Loucy (cell line): ENCODE results near the gene PALB2.

ENCODE experiments used
- H2AFZ ChIP-seq: fragments of 200-600 bp; sonication (generic); 2 replicates; pipeline ENCODE4 v1.6.0; 2016; ENCODE audit warnings: antibody characterized with exemption, mild to moderate bottlenecking, low read length, moderate library complexity
- H3F3A ChIP-seq: fragments of 200-600 bp; 2 replicates; pipeline ENCODE4 v1.6.0; 2016; ENCODE audit warnings: antibody characterized with exemption, low read depth, mild to moderate bottlenecking
- H3K27me3 ChIP-seq: fragments of 200-600 bp; sonication (generic); 2 replicates; pipeline ENCODE4 v1.6.1; 2014; ENCODE audit warnings: low read length, mild to moderate bottlenecking; ENCODE audit not compliant: insufficient read depth, poor library complexity, severe bottlenecking
- H3K36me3 ChIP-seq: fragments of 200-600 bp; sonication (generic); 2 replicates; pipeline ENCODE4 v1.6.1; 2016; ENCODE audit warnings: low read length; ENCODE audit not compliant: insufficient read depth
- H3K4me1 ChIP-seq: fragments of 200-600 bp; sonication (generic); 2 replicates; pipeline ENCODE4 v1.5.1; 2014; ENCODE audit warnings: low read length, mild to moderate bottlenecking; ENCODE audit not compliant: insufficient read depth, poor library complexity, severe bottlenecking
- H3K4me2 ChIP-seq: fragments of 200-600 bp; sonication (generic); 2 replicates; pipeline ENCODE4 v1.6.0; 2014; ENCODE audit warnings: antibody characterized with exemption, low read length, low read depth, mild to moderate bottlenecking; ENCODE audit not compliant: poor library complexity, severe bottlenecking
- H3K4me3 ChIP-seq: fragments of 200-600 bp; sonication (generic); 2 replicates; pipeline ENCODE4 v1.5.1; 2014; ENCODE audit warnings: low read length, mild to moderate bottlenecking, mixed read lengths; ENCODE audit not compliant: poor library complexity, severe bottlenecking
- H3K79me2 ChIP-seq: fragments of 200-600 bp; sonication (generic); 2 replicates; pipeline ENCODE4 v1.6.1; 2014; ENCODE audit warnings: low read length; ENCODE audit not compliant: insufficient read depth
- H3K9ac ChIP-seq: fragments of 200-600 bp; sonication (generic); 2 replicates; pipeline ENCODE4 v1.6.0; 2014; ENCODE audit warnings: mild to moderate bottlenecking, low read depth, low read length, moderate library complexity; ENCODE audit not compliant: poor library complexity, severe bottlenecking
- H3K9me2 ChIP-seq: fragments of 200-600 bp; sonication (generic); replicated peaks from 2 replicates; pipeline ENCODE4 v1.6.1; 2016; ENCODE audit warnings: low read depth, low read length, mixed read lengths
- H3K9me3 ChIP-seq: fragments of 200-600 bp; sonication (generic); 2 replicates; pipeline ENCODE4 v1.6.1; 2014; ENCODE audit warnings: mild to moderate bottlenecking, antibody characterized with exemption, low read length, low read depth; ENCODE audit not compliant: insufficient read depth
- H4K20me1 ChIP-seq: fragments of 200-600 bp; sonication (generic); 2 replicates; pipeline ENCODE4 v1.6.0; 2014; ENCODE audit warnings: antibody characterized with exemption, low read length, mild to moderate bottlenecking; ENCODE audit not compliant: insufficient read depth, poor library complexity, severe bottlenecking
- EZH2phosphoT487 ChIP-seq: fragments of 200-600 bp; IDR thresholded peaks from 2 replicates; pipeline ENCODE4 v1.6.1; 2018; ENCODE audit warnings: antibody characterized with exemption, mild to moderate bottlenecking, moderate library complexity, borderline replicate concordance
- TF ChIP-seq, protein P1 (sequence below): fragments of 200-600 bp; sonication (generic); conservative IDR thresholded peaks from 2 replicates; pipeline ENCODE4 v1.5.1; 2014; ENCODE audit warnings: mild to moderate bottlenecking, antibody characterized with exemption, low read length

PALB2 gene

DNA sequence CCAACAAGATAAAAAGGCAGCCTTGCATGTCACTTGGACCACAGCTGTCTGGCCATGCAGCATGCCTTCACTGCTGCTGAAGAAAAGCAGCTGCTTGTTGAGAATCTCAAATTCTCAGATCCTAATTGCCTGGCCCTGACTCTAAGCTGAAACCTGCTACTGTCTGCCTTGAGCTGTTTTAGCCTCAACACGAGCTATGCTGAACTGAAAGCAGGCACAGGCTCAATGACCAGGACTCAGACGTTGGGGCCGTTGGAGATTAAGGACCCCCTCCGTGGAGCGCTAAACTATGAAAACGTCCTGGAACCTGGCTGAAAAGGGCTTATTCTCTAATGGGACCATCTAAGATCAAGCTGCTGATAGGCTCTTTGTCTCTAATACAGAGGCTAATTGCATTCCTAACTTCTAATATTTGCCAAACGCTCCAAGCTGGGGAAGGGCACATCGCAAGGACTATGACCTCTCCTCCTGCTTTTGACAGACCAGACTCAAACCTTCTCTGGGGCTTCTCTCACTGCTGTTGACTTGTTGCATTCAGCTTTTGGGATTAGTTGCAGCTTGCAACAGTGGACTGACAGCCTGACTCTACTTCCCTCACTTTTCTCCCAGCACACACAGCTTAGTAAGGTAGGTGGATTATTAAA, 33.0 kb upstream of the PALB2 start:
- no peak overlapping the region for H3K9ac ChIP-seq
- H3F3A ChIP-seq = no peaks in the 10 kb centered on the region
- H3K9me2 ChIP-seq = no peaks in the 10 kb centered on the region
- no peaks in the 10 kb centered on the region for H3K9me3 ChIP-seq
- no peak overlapping the region for H3K4me3 ChIP-seq
- H3K79me2 ChIP-seq = peaks cover 12% of the 10 kb centered on the region
- TF ChIP-seq, protein P1, sequence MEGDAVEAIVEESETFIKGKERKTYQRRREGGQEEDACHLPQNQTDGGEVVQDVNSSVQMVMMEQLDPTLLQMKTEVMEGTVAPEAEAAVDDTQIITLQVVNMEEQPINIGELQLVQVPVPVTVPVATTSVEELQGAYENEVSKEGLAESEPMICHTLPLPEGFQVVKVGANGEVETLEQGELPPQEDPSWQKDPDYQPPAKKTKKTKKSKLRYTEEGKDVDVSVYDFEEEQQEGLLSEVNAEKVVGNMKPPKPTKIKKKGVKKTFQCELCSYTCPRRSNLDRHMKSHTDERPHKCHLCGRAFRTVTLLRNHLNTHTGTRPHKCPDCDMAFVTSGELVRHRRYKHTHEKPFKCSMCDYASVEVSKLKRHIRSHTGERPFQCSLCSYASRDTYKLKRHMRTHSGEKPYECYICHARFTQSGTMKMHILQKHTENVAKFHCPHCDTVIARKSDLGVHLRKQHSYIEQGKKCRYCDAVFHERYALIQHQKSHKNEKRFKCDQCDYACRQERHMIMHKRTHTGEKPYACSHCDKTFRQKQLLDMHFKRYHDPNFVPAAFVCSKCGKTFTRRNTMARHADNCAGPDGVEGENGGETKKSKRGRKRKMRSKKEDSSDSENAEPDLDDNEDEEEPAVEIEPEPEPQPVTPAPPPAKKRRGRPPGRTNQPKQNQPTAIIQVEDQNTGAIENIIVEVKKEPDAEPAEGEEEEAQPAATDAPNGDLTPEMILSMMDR = no peak
- no peak for TF ChIP-seq EZH2phosphoT487
- H2AFZ ChIP-seq = no peak overlapping the region
- no peaks in the 10 kb centered on the region for H4K20me1 ChIP-seq
- peaks cover 33% of the 10 kb centered on the region; the same call in 1 of the 2 replicates for H3K36me3 ChIP-seq
- H3K4me1 ChIP-seq = peaks cover 8% of the 10 kb centered on the region
- no peaks in the 10 kb centered on the region for H3K27me3 ChIP-seq
- no peak overlapping the region for H3K4me2 ChIP-seq

DNA sequence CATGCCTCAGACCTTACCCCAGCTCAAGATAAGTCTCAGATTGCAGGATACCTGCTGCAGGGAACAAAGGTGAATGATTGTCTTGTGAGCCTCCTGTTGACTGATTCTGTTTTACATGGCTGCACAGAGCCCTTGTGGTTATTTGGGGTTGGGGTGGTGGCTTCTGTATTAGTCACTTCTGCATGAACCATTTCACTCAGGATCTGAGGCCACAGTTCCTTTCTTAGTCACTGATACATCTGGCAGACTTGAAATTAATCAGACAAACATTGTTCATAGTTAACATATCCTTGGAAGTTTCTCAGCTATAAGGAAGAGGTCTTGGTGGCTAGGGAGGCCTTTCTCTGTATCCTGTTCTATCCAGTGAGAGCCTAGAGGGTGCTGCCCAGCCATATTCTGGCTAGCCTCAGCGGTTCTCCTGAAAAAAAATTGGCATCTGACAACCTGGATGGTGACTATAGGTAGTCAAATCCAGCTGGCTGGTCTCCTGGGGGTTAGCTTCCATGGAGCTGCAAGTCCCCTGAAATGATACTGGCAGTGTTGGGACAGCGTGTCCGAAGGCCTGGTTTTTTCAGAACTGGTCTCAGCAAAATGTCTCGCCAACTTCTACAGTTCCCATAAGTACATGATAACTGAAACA, 29.1 kb upstream of the PALB2 start:
- H4K20me1 ChIP-seq = no peaks in the 10 kb centered on the region

DNA sequence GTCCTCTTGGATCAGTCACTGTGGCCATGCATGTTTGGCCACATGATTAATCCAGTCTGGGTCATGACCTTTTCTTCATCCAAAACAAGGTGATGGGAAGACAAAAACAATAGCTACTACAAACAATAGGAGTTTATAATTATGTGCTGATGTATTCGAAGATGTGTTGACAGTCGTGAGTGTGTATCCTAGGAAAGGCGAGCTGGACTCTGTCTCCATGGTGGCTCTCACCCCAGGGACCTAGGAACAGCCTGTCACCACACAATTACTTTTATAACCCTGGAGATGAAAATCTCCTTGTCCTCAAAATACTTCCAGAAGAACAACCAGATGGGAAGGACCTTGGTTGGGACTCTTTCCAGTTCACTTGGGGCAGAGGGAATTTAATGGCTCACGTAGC, 27.8 kb upstream of the PALB2 start:
- Histone ChIP-seq H4K20me1 (no peaks in the 10 kb centered on the region), H3K4me2 (no peak overlapping the region), H3K4me1 (no peaks in the 10 kb centered on the region), H2AFZ (no peak overlapping the region), H3F3A (no peaks in the 10 kb centered on the region), H3K27me3 (no peaks in the 10 kb centered on the region), H3K9me3 (no peaks in the 10 kb centered on the region), H3K9me2 (no peaks in the 10 kb centered on the region), H3K4me3 (no peak overlapping the region), H3K36me3 (peaks cover 79% of the 10 kb centered on the region; the same call in 1 of the 2 replicates), H3K79me2 (no peaks in the 10 kb centered on the region), H3K9ac (no peak overlapping the region)
- TF ChIP-seq EZH2phosphoT487 = no peak
- TF ChIP-seq, protein P1 = no peak

More for the DNA sequence above, 29.1 kb upstream of the PALB2 start:
- Histone ChIP-seq H2AFZ (no peak overlapping the region), H3K4me3 (no peak overlapping the region), H3K4me2 (no peak overlapping the region), H3F3A (no peaks in the 10 kb centered on the region), H3K4me1 (no peaks in the 10 kb centered on the region), H3K9me3 (no peaks in the 10 kb centered on the region), H3K9me2 (no peaks in the 10 kb centered on the region), H3K27me3 (no peaks in the 10 kb centered on the region), H3K79me2 (no peaks in the 10 kb centered on the region), H3K36me3 (peaks cover 71% of the 10 kb centered on the region; the same call in 1 of the 2 replicates), H3K9ac (no peak overlapping the region)
- TF ChIP-seq, protein P1 = no peak
